Rectal smooth muscle tissue (tissue), 1 donor: ENCODE results near the gene PCBP3.
"Not testable (repeated sequence)": the region's sequence is repeated elsewhere in the genome, so short reads cannot be mapped to it uniquely, and the experiment has no call there.

Experiments used
- H3K27ac ChIP-seq: one replicate; pipeline ENCODE4 v1.7.0; 2013; ENCODE audit warnings: low read depth, low read length, inconsistent platforms
- H3K27me3 ChIP-seq: one replicate; pipeline ENCODE4 v1.7.0; 2013; ENCODE audit warnings: low read length; ENCODE audit not compliant: control insufficient read depth, insufficient read depth
- H3K36me3 ChIP-seq: one replicate; pipeline ENCODE4 v1.7.0; 2013; ENCODE audit warnings: low read length; ENCODE audit not compliant: control insufficient read depth, insufficient read depth
- H3K4me1 ChIP-seq: one replicate; pipeline ENCODE4 v1.7.0; 2013; ENCODE audit warnings: low read length; ENCODE audit not compliant: control insufficient read depth, insufficient read depth
- H3K4me3 ChIP-seq: one replicate; pipeline ENCODE4 v1.7.0; 2013; ENCODE audit warnings: low read length
- H3K9ac ChIP-seq: one replicate; pipeline ENCODE4 v1.7.0; 2013; ENCODE audit warnings: low read length

The PCBP3 gene

DNA sequence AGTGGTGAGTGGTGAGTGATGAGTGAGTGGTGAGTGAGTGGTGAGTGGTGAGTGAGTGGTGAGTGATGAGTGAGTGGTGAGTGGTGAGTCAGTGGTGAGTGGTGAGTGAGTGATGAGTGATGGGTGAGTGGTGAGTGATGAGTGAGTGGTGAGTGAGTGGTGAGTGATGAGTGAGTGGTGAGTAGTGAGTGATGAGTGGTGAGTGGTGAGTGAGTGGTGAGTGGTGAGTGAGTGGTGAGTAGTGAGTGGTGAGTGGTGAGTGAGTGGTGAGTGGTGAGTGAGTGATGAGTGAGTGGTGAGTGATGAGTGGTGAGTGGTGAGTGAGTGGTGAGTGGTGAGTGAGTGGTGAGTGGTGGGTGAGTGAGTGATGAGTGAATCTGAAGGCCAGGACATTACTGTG, 172.3 kb downstream of the PCBP3 start:
- H3K9ac ChIP-seq, H3K36me3 ChIP-seq, H3K27ac ChIP-seq, H3K4me1 ChIP-seq, H3K27me3 ChIP-seq, H3K4me3 ChIP-seq: not testable (repeated sequence)

DNA sequence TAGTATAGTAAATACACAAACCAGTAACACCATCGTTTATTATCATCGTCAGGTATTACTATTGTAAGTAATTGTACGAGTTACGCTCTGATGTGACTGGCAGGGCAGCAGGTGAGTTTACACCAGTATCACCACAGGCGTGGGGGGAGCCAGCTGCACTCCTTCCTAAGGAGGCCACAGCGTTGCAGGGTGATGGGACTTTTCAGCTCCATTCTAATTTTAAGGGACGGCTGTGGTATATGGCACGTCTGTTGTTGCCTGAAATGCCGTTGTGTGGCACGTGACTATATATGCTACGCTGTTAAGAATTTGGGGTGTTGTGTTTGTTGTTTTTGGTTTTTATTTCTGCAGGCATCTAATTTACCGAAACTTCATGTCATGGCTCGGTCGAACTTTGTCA, 173.3 kb downstream of the PCBP3 start:
- H3K4me1 ChIP-seq, result no peaks in the 10 kb centered on the region
- no peak overlapping the region for H3K27ac ChIP-seq
- no peaks in the 10 kb centered on the region for H3K27me3 ChIP-seq
- no peak overlapping the region for H3K9ac ChIP-seq
- no peak overlapping the region for H3K4me3 ChIP-seq
- no peaks in the 10 kb centered on the region for H3K36me3 ChIP-seq

DNA sequence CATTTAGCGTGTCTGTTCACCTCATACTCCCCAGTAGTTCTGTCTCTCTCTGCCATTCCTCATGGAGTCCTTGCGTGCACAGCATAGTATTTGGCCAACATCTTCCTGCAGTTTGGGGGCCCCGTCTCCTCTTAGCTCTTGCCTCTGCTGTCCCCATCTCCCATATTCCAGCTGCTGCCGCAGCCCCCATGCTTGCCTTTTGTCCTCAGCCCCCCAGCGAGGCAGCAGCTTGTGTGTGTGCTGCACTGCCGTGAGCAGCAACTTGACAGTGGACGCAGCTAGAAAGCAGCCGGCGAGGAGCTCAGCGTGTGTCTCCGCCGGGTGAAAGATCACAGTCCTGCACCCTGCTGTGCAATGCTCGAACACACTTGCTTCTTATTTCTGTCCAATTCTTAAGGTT, 173.8 kb downstream of the PCBP3 start:
- Histone ChIP-seq H3K9ac (no peak overlapping the region), H3K27me3 (no peaks in the 10 kb centered on the region), H3K4me1 (no peaks in the 10 kb centered on the region), H3K27ac (no peak overlapping the region), H3K4me3 (no peak overlapping the region), H3K36me3 (no peaks in the 10 kb centered on the region)

DNA sequence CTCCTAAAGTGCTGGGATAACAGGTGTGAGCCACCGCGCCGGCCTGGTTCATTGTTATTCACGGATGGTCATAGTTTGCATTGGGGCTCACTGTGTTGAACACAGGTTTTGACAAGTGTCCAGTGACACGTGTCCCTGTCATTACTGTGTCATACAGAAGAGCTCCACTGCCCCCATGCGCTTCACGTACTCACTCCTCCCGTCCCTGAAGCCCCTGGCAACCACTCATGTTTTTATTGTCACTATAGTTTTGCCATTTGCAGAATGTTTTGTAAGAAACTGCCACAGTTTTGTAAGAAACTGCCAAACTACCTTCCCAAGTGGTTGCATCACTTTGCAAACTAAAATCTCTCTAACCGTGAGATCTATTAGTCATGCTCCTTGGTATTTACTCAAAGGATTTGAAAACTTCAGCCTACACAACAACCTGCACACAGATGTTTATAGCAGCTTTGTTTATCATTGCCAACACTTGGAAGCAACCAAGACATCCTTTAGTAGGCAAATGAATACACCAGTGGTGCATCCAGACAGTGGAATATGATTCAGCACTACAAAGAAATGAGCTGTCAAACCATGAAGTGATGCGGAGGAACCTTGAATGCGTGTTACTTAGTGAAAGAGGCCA, 174.9 kb downstream of the PCBP3 start:
- Histone ChIP-seq H3K27me3 (no peaks in the 10 kb centered on the region), H3K4me3 (no peak overlapping the region), H3K4me1 (no peaks in the 10 kb centered on the region), H3K9ac (no peak overlapping the region), H3K27ac (no peak overlapping the region), H3K36me3 (no peaks in the 10 kb centered on the region)

DNA sequence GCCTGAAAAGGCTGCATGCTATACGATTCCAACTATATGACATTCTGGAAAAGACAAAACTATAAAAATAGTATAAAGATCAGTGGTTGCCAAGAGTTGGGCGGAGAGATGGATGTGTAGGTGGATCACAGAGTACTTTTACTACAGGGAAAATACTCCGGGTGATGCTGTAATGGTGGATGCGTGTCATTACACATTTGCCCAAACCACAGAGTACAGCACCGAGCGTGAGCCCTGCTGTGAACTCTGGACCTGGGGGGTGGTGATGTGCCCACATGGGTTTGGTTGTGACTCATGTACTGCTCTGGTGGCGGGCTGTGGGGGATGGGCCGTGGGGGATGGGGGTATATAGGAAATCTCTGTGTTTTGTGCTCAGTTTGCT, 175.4 kb downstream of the PCBP3 start:
- no peak overlapping the region for H3K4me3 ChIP-seq
- no peak overlapping the region for H3K27ac ChIP-seq
- H3K4me1 ChIP-seq, result no peaks in the 10 kb centered on the region
- H3K27me3 ChIP-seq, result no peaks in the 10 kb centered on the region
- H3K9ac ChIP-seq, result no peak overlapping the region
- no peaks in the 10 kb centered on the region for H3K36me3 ChIP-seq

DNA sequence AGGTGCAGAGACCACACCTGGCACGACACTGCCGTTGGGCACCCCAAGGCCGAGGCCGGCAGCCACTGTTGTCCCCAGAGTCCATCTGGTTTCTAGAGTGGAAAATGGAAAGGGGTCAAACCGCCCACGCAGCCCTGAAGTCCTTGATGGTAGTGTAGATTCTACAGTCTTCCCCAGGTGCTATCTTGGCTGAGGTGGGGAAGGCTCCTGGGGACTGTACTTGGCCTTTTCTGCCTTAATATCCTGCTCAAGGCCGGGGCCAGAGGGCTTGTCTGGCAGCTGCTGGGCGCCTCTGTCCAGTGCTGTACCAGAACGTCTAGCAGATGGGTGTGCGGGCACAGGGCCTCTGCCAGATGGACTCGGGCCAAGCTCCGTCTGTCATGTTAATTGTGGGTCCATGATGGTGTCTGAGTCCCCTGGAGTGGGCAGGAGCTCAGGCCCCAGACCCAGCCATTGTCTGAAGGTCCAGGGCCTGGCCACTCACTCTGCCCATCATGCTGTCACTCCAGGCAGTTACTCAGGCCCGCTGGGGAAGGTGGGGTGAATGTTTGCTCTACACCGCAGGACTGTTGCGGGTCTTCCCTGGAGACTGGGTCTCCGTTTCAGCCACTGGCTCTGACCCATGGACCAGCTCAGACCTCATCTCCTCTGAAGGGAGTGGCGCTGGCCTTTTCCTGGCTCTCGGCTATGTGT, 176.1 kb downstream of the PCBP3 start:
- H3K9ac ChIP-seq, result no peak overlapping the region
- no peak overlapping the region for H3K4me3 ChIP-seq
- H3K36me3 ChIP-seq, result no peaks in the 10 kb centered on the region
- no peaks in the 10 kb centered on the region for H3K4me1 ChIP-seq
- no peak overlapping the region for H3K27ac ChIP-seq
- no peaks in the 10 kb centered on the region for H3K27me3 ChIP-seq

DNA sequence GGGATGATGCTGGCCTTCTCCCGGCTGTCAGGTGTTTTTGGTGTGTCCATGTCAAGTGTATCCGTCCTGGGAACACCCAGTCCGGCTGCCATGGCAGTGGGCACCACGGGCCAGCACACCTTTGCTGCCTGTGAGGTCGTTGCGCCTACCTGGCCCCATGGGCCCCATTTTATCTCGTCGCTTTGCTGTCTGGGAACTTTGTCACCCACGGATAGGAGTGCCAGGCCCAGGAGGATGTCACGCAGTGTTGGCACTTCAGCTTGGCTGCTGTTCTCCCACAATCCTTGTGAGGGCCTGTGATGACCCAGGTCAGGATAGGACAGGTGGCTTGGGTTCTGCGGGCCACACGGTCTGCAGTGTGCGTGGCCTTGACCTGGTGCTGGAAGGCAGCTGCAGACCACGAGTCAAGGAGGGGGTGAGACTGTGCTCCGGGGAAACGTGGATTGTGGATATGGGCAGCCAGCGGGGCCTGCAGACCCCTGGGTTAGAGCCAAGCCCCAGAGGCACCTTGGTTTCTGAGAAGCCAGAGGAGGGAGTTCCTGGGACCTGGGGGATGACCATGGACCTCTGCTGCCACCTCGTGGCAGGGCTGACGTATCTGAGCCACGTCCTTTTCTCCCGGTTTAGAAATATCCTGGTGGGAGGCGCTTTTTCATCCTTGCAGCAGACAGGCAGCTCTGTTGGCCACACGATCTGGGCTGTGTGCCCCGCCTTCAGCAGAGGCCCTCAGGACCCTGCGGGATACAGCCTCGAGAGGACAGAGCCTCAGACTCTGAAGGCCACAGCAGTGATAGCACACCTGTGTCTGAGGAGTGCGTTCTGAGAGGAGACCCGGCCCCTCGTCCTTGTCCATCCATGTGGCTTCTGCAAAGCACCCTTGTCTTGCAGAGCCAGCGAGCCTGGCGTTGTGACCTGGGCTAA, 176.9 kb downstream of the PCBP3 start:
- H3K4me3 ChIP-seq, result no peak overlapping the region
- H3K4me1 ChIP-seq, result no peaks in the 10 kb centered on the region
- H3K27me3 ChIP-seq, result no peaks in the 10 kb centered on the region
- no peak overlapping the region for H3K27ac ChIP-seq
- H3K36me3 ChIP-seq, result no peaks in the 10 kb centered on the region
- no peak overlapping the region for H3K9ac ChIP-seq

DNA sequence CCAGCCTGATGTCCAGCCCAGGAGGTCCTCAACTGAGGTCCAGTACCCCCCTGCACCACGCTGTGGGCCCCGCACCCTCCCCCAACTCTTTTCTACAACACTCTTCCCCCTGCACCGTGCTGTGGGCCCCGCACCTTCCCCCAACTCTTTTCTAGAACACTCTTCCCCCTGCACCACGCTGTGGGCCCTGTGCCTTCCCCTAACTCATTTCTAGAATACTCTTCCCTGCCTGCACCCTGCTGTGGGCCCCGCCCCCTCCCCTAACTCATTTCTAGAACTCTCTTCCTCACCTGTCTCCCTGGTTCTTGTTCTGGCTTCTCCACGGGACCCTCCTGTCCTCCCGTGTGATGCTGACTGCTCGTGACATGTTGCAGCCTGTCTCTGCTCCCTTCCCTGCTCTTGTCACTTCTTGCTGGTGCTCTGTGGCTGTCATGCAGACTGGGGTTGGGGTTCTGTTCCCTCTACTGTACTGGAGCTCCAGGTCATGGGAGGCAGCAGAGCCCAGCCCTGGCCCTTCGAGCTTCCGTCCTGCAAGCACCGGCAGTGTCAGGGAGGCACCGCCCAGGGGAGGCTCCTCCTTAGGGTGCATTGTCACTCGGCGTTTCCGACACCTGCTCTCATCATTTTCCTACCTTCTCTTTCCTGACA, 177.9 kb downstream of the PCBP3 start:
- Histone ChIP-seq H3K27me3 (no peaks in the 10 kb centered on the region), H3K4me3 (no peak overlapping the region), H3K27ac (no peak overlapping the region), H3K4me1 (no peaks in the 10 kb centered on the region), H3K36me3 (no peaks in the 10 kb centered on the region), H3K9ac (no peak overlapping the region)

DNA sequence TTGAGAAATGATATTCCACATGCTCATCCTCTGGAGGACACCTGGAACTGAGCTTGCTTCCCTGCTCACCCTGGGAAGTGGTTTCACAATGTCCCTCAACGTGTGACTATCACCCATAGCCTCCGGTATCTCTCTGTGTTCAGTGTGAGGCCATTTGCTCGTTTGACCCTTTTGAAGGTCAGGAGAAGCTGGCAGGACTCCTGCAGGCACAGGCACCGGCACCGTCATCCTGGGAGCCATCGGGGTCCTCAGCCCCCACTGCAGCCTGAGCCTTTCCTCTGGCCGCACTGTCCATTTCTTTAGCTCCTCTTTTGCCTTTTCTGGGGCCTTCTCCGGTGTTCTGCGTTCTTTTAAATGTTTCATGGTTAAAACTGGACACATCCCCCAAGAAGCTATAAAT, 178.5 kb downstream of the PCBP3 start:
- H3K4me1 ChIP-seq, result no peaks in the 10 kb centered on the region
- H3K27me3 ChIP-seq, result no peaks in the 10 kb centered on the region
- no peaks in the 10 kb centered on the region for H3K36me3 ChIP-seq
- H3K27ac ChIP-seq, result no peak overlapping the region
- no peak overlapping the region for H3K9ac ChIP-seq
- H3K4me3 ChIP-seq, result no peak overlapping the region

DNA sequence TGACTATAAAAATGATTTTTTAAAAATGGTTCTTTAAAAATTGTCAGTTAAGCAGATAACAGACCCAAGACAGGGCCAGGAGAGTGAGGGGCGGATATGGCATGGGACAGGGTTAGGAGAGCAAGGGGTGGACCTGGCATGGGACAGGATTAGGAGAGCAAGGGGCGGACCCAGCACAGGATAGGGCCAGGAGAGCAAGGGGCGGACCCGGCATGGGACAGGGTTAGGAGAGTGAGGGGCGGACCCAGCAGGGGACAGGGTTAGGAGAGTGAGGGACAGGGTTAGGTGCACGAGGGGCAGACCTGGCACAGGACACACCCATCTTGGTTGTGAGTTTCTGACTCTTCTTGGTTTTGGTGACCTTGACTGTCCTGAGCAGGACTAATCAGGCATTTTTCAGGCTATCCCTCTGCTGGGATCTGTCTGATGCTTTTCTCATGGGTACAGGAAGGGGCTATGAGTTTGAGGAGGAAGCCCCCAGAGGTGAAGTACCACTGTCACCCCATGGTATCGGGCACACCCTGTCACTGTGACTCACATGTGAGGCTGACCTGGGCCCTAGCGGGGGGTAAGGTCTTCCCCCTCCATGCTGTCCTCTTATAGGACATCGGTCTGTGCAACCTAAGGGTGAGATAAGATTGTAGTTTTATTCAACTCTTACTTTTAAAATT, 179.0 kb downstream of the PCBP3 start:
- Histone ChIP-seq H3K27ac (no peak overlapping the region), H3K4me3 (no peak overlapping the region), H3K36me3 (no peaks in the 10 kb centered on the region), H3K27me3 (no peaks in the 10 kb centered on the region), H3K9ac (no peak overlapping the region), H3K4me1 (no peaks in the 10 kb centered on the region)

DNA sequence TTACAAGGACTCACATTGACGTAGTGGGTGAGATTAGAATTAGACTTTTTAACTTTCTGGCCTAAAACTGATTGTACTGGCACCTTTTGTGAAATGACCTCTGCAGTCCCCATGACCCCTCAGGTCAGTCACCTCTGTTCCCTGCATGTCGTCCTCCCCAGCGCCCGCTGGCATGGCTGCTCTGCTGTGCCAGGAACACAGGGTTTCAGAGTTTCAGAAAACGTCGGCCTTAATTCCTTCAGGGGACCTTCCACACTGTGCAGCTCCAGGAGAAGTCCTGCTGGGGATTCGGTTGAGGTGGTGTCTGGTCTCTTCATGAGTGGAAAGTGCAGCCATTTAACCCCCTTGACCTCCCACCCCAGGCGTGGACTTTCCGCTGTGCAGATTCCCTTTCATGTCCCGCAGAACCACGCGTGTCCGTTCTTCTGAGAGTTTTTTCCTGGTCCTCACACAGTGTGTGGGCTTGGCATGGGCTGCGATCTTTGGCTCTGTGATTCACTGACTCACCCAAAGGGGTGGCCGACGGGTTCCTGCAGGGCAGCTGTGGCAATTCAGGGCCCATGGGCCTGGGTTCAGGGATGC, 179.7 kb downstream of the PCBP3 start:
- Histone ChIP-seq H3K36me3 (no peaks in the 10 kb centered on the region), H3K4me1 (no peaks in the 10 kb centered on the region), H3K4me3 (no peak overlapping the region), H3K27me3 (no peaks in the 10 kb centered on the region), H3K27ac (no peak overlapping the region), H3K9ac (no peak overlapping the region)
